Ishikawa (cell line): ENCODE measurements around the gene FRMPD4.

Experiments
- CREB1 ChIP-seq: IDR thresholded peaks from 2 replicates; pipeline ENCODE4 v1.6.1; 2012; ENCODE audit warnings: low read depth
- FOXM1 ChIP-seq: IDR thresholded peaks from 2 replicates; pipeline ENCODE4 v1.6.1; 2012; ENCODE audit warnings: low read depth, borderline replicate concordance
- REST ChIP-seq: IDR thresholded peaks from 2 replicates; pipeline ENCODE4 v1.6.1; 2012; ENCODE audit warnings: low read depth, mild to moderate bottlenecking
- TAF1 ChIP-seq: IDR thresholded peaks from 2 replicates; pipeline ENCODE4 v1.6.1; 2012; ENCODE audit warnings: low read depth, mild to moderate bottlenecking
- TCF12 ChIP-seq: IDR thresholded peaks from 2 replicates; pipeline ENCODE4 v1.6.1; 2012; ENCODE audit warnings: low read depth
- USF1 ChIP-seq: IDR thresholded peaks from 2 replicates; pipeline ENCODE4 v1.6.1; 2012

GRCh38 chrX:12770440-12770839, 632.2 kb downstream of the FRMPD4 start:
- TF ChIP-seq REST (no peak), TAF1 (no peak), USF1 (no peak), TCF12 (no peak), CREB1 (no peak), FOXM1 (no peak)
